Coronary artery (tissue), 2 donors: ENCODE measurements around the gene ZNF438.
A peak's percentile ranks its signal among the peaks of the same experiment; 100 is the strongest.

Experiments
- DNase-seq: peaks from one replicate; pipeline ENCODE4 v3.0.0-alpha.2; 2017; ENCODE audit warnings: low spot score
- H3K27ac ChIP-seq, 2 donors: fragments of 200-600 bp; sonication (generic); one replicate each; pipeline ENCODE4 v1.5.1; 2016 to 2019
- H3K4me3 ChIP-seq: fragments of 200-600 bp; sonication (generic); 2 replicates; pipeline ENCODE4 v1.5.1; 2016; ENCODE audit warnings: mild to moderate bottlenecking, moderate library complexity
- CTCF ChIP-seq: fragments of 200-600 bp; sonication (generic); IDR thresholded peaks from one replicate; pipeline ENCODE4 v1.5.1; 2019; ENCODE audit warnings: antibody characterized with exemption

Gene ZNF438

GRCh38 chr10:31073211-31073610 lies 41.5 kb upstream of the ZNF438 start:
- peak overlapping the region; percentile 61 to 73 for H3K27ac ChIP-seq
- H3K4me3 ChIP-seq = no peak overlapping the region
- TF ChIP-seq CTCF = no peak
- DNase-seq = no peak

GRCh38 chr10:31072451-31072850 lies 40.8 kb upstream of the ZNF438 start:
- no peak for TF ChIP-seq CTCF
- DNase-seq = no peak
- no peak overlapping the region for H3K4me3 ChIP-seq
- H3K27ac ChIP-seq = peak overlapping the region; percentile 61 to 73

GRCh38 chr10:31071232-31072005 lies 39.8 kb upstream of the ZNF438 start:
- Histone ChIP-seq H3K27ac (peak overlapping the region; percentile 64 to 73), H3K4me3 (no peak overlapping the region)
- no peak for DNase-seq
- no peak for TF ChIP-seq CTCF

- DNase-seq = no peak
- no peak for TF ChIP-seq CTCF
- no peak overlapping the region for H3K4me3 ChIP-seq
- peak overlapping the region; percentile 64 to 73 for H3K27ac ChIP-seq
Measured at GRCh38 chr10:31070691-31071090, 39.0 kb upstream of the ZNF438 start.

- no peak overlapping the region for H3K27ac ChIP-seq
- DNase-seq = no peak
- no peak overlapping the region for H3K4me3 ChIP-seq
- no peak for TF ChIP-seq CTCF
Measured at GRCh38 chr10:31070025-31070424, 38.4 kb upstream of the ZNF438 start.

- Histone ChIP-seq H3K27ac (no peak overlapping the region), H3K4me3 (no peak overlapping the region)
- TF ChIP-seq CTCF = no peak
- no peak for DNase-seq
Measured at GRCh38 chr10:31069411-31069810, 37.7 kb upstream of the ZNF438 start.

GRCh38 chr10:31064348-31064747 lies 32.7 kb upstream of the ZNF438 start:
- Histone ChIP-seq H3K27ac (peak overlapping the region; percentile 73 to 83), H3K4me3 (no peak overlapping the region)
- no peak for TF ChIP-seq CTCF
- DNase-seq = no peak
